ENCODE measurements around the gene ZNF263.
"Not testable (repeated sequence)": the region's sequence is repeated elsewhere in the genome, so short reads cannot be mapped to it uniquely, and the experiment has no call there.

Gene ZNF263

DNA sequence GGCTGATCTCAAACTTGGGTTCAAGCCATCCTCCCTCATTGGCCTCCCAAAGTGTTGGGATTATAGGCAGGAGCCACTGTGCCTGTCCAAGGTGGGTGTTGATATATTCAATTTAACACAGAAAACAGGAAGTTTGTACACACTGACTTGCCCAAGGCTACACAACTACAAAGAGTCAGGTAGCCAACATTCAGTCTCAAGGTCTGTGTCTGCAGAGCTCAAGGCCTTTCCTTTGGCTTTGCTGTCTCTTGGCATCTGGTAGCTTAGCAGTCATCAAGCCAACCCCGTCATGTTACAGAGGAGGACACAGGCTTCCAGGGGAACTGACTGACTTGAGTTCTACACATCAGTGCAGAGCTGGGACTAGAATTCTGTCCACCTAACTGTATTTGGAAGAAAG, 15.0 kb upstream of the ZNF263 start:
- DNase-seq (ENCODE audit: low read depth in 2 of 2): no peak

DNA sequence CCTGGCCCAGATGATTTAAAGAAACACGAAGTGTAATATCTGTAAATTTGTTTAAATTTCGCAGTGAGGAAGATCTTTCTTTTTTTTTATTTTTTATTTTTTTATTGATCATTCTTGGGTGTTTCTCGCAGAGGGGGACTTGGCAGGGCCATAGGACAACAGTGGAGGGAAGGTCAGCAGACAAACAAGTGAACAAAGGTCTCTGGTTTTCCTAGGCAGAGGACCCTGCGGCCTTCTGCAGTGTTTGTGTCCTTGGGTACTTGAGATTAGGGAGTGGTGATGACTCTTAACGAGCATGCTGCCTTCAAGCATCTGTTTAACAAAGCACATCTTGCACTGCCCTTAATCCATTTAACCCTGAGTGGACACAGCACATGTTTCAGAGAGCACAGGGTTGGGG, 12.6 kb upstream of the ZNF263 start:
- DNase-seq (ENCODE audit: low read depth in 2 of 2): not testable (repeated sequence)

DNA sequence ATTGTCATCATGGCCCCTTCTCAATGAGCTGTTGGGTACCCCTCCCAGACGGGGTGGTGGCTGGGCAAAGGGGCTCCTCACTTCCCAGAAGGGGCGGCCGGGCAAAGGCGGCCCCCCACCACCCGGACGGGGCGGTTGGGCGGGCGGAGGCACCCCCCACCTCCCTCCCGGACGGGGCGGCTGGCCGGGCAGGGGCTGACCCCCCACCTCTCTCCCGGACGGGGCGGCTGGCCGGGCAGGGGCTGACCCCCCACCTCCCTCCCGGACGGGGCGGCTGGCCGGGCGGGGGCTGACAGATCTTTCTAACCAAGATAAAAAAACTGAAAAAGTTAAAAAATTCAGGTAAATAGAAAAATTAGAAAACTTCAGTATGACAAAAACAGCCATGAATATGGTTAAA, 12.0 kb upstream of the ZNF263 start:
- not testable (repeated sequence) for DNase-seq (ENCODE audit: low read depth in 2 of 2)

DNA sequence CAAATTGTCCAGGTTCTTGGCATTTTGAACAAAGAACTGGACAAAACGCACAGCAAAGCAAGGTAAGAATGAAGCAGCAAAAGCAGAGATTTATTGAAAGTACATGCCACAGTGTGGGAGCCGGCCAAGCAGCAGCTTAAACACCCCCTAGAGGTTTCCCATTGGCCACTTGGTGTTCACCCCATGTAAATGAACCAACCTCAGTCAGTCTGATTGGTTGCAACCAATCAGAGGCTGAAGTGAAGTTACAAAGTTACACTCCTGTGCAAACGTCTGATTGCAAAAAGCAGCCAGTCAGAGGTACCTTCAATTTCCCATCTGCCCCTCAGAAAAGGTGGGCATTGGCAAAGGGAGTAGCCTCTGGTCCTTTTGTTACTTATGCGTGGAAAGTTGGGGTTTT, 8.8 kb upstream of the ZNF263 start:
- DNase-seq (ENCODE audit: low read depth in 2 of 2): no peak

DNA sequence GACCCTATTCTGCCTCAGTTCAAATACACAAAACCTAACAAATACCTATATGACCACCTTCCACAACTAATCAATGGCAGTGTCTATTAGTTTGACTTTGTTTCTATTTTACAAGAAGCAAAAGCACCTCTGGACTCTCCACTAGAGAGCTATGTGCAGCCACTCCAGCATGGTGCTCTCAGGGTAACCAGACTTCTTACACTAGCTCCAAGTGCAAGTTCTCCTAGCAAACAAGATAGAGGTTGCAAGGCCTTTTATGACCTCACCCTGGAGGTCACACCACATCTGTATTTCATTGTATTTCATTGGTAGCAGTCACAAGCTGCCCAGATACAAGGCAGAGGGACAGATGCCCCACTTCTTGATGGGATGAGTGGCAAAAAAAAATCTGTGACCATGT, 8.3 kb upstream of the ZNF263 start:
- no peak for DNase-seq (ENCODE audit: low read depth in 2 of 2)

DNA sequence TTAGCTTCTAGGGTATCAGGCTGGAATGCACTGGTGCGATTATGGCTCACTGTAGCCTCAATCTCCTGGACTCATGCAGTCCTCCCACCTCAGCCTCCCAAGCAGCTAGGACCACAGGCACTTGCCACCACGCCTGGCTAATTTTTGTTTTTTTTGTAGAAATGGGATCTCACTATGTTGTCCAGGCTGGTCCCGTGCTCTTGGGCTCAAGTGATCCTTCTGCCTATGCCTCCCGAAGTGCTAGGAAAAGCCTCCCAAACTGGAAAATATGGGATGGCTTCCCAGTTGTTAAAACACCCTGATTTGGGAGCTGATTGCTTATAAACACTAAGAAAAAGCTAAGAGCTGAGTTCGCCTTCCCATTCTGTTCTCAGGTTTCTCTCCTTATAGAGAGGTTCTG, 6.6 kb upstream of the ZNF263 start:
- DNase-seq (ENCODE audit: low read depth in 2 of 2): no peak

DNA sequence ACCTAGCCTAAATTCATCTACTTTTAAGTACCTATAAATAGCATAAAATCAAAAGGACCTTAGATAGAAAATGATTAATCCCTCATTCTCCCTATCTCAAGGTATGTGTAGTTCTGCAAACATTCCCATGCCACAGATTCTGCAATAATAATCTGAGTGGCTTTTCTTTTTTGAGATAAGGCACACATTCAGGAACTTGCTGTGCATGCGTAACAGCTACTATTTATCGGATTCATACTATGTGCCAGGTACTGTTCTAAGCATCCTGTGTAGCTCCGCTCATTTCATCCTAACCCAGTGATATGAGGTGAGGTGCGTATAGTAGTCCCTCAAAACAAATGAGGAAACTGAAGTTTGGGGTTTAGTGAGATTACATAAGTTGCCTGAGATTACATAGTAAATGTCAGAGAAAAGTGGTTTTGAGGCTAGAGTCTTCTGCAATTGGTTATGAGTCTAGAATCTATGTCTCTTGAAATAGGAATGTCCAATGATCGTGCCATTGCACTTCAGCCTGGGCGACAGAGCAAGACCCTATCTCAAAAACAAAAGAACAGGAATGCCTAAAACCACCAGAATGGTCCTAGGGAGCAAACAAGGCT, 2.0 kb upstream of the ZNF263 start:
- no peak for DNase-seq (ENCODE audit: low read depth in 2 of 2)

DNA sequence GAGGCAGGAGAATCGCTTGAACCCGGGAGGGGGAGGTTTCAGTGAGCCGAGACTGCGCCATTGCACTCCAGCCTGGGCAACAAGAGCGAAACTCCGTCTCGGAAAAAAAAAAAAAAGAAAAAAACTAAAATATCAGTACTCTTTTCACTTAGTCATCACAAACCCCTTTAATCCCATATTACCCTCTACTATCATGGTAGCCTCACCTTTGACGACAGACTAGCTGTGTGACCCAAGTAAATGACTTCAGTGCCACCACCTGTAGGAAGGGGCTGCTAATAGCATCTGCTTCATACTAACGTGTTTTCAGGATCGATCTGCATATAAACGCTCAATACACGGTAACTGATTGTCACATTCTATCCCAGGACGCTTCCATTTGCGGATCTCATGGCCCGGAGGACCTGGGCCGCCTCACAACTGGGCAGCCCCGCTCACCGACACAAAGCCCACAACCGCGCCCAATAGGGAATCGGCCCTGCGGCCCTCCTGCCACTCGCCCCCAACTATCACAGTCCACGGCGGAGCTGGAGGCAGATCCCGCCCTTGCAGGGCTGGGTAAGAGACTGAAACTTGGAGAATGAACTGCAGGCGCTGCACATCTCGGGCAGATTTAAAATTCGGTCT, 1.1 kb upstream of the ZNF263 start:
- DNase-seq (ENCODE audit: low read depth in 2 of 2): no peak

DNA sequence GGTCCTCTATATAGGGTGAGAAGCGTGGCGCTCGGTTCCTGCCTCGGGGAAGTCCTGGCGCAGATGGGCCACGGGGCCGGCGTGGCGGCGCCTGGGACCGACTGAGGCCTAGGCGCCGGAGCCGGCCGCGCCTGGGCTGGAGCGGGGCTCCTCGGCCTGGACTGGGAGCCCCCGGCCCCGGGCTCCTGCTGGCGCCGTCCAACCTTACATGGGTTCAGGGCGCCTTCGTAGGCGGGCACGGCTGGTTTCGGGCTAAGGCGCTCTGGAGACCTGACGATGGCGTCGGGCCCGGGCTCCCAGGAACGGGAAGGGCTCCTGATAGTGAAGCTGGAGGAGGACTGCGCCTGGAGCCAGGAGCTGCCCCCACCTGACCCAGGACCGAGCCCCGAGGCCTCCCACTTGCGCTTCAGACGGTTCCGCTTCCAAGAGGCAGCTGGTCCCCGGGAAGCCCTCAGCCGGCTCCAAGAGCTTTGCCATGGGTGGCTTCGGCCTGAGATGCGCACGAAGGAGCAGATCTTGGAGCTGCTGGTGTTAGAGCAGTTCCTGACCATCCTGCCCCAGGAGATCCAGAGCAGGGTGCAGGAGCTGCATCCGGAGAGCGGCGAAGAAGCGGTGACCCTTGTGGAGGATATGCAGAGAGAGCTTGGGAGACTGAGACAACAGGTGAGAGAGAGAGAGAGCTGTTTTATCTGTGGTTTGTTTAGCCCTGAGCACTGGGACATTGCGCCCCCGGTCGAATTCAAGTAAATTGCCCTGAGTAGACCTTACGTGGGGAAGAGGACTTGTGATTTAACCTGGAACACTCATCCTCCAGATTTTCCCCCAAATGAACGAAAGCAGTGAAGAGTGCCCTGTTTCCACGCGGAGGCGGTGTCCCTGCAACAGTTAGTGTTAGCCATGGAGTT, 504 bp downstream of the ZNF263 start:
- DNase-seq (ENCODE audit: low read depth in 2 of 2): no peak

DNA sequence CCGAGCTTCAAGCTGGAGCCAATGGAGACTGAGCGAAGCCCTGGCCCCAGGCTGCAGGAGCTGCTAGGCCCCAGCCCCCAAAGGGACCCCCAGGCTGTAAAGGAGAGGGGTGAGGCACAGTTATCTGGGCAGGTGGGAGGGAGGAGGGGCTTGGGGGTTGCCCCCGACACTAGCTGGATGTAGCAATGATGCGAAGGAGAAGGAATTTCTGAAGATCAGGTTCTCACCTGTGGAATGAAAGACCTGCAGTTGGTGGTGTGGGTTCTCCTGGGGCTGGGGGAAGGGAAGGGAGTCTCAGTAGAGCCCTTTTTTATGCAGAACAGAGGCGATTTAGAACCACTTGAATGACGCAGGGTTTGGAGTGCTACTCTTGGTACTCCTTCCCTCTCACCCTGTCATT, 1.8 kb downstream of the ZNF263 start:
- no peak for DNase-seq (ENCODE audit: low read depth in 2 of 2)

DNA sequence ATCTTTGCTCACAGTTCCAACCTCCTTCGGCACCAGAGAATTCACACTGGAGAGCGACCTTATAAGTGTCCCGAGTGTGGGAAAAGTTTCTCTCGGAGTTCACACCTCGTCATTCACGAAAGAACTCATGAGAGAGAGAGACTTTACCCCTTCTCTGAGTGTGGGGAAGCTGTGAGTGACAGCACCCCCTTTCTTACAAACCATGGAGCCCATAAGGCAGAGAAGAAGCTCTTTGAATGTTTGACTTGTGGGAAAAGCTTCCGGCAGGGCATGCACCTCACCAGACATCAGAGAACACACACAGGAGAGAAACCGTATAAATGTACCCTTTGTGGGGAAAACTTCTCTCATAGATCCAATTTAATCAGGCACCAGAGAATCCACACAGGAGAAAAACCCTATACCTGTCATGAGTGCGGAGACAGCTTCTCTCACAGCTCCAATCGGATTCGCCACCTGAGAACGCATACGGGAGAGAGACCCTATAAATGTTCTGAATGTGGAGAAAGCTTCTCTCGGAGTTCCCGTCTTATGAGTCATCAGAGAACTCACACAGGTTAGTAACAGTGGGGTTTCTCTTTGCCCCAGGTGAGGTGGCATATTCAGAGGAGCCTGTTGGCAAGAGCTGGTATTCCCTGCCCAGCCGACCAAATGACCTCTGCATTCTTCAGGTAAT, 6.8 kb downstream of the ZNF263 start:
- no peak for DNase-seq (ENCODE audit: low read depth in 2 of 2)

DNA sequence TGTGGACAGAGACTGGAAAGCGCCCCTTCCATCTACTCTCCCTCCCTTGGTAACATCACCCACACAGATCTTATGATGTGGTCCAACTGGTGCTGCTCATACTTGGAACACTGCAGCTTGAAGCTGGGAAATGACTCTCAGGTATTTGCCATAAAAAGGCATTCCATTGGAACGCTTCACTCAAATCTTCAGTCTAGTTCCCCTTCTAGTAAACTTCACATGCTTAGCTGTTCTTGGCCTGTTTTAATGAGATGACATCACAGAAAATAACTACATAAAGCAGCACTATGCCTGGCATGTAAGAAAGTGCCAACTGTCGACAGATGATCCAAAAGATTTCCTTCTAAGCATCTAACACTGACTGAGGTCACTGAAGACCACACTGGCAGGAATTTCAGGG, 9.3 kb downstream of the ZNF263 start:
- no peak for DNase-seq (ENCODE audit: low read depth in 2 of 2)

DNA sequence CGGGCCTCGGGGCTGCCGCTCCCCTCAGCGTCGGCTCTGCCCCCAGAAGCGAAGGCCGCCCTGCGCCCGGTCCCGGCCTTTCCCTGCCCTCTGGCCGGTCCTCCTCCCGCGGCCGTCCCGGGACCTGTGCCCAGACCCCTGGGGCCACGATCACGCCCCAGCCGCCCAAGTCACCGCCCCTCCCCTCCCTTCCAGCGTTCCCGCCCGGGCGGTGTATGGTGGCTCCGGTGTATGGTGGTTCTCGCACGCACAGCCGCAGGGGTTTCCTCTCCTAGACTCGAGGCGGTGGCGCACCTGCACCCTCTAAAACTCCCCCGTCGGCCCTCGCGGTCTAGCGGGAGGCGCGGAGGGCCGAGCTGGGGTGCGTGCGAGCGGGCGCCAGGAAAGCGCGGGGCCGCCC, 11.9 kb downstream of the ZNF263 start:
- no peak for DNase-seq (ENCODE audit: low read depth in 2 of 2)

DNA sequence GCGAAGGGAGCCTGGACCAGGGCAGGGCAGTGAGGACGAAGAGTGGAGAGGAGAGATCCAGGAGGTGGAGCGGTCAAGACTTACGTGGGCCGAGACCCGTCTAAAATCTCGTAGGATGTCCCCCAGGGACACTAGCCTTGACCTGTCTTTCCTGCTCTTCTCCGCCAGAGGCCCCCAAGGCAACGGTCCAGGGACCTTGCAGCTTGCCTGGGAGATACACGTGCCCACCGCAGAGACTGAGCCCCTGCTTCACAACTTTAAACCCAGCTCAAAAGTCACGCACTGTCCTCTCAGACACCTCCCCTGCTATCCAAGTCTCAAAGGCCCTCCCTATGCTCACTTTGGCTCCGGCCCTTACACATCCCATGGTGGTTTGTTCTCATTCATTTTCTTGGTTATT, 12.5 kb downstream of the ZNF263 start:
- no peak for DNase-seq (ENCODE audit: low read depth in 2 of 2)

DNA sequence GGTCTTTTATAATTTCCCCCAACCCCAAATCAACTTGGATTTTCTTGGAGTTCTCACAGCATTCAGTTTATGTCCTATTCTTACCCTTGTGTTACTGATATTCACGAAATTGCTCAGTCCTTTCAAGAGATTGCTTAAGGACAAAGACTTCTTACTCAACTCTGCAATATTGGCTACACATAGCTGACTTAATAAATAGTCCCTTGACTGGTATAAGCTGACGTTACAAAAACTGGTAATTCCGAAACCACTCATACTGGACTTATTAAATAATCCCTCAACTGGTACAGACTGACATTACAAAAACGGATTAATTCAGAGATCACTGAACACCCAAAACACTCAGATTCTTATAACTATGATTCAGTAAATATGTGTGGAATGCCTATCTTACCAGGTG, 21.1 kb downstream of the ZNF263 start:
- DNase-seq (ENCODE audit: low read depth in 2 of 2): no peak

DNA sequence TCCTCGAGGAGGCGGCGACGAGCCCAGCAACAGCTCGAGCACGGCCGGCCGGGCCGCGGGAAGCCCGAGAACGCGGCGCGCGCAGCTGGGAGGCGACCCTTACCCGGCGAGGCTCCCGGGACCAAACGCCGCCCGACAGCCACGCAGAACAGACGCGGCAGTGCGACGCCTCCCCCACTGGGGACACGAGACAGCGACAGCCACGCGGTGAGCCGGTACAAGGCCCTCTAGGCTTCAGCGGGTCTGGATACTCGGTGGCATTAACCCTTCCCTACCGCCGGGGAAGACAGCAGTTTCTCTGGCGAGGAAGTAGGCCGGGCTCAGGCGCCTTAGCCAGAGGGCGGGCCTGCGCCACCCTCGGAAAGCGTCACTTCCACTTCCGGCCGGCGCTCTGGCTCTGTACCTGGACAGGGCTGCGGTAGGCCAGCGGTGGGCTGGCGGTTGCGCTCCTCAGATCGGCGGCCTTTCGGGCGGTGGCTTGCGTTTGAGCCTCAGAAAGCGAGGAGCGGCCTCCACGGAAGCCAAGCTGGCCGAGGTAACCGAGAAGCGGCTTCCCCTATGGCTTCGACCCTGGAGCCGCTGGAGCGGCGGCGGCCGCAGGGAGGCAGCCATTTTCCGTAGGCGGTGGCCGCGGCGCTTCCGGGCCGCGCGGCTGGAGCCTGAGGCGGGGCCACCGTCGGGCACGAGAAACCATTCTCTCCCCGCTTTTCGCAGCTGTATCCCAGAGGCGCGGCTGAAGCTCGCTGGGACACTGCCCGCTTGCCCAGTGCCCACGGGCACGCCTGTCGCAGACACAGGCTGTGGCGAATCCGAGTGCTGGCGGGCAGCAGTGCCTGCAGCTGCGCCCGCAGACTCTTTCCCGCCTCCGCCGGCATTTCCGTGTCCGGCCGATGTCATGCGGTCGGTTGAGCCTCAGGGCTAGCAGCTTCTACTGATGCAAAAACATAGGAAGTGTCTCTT, 22.1 kb downstream of the ZNF263 start, which contains the start of the genes TIGD7 and ZNF75A:
Gene TIGD7 (minus strand): TSS at position 322 of the 960 bp plus-strand sequence. CDS start 4,816 bp downstream, outside the sequence.
Gene ZNF75A (plus strand): TSS at position 389 of the 960 bp plus-strand sequence. CDS start 2,932 bp downstream, outside the sequence.
- DNase-seq (ENCODE audit: low read depth in 2 of 2): peak; percentile 56 to 66

DNA sequence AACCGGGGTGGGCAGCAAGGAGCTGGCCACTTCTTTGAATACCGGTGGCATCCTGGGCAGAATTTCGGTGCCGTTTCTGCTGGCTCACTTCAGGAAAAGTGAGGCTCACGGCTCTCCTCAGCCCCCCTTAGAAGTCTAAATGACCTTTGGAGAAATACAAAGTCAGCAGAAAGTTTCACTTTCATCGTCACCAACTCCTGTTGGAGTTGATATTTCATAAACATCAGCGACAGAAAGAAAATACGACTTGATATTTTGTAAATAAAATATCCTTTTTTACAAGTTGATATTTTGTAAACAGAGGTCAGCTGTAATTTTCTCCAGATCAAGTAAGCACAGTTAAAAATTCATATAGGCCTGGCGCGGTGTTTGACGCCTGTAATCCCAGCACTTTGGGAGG, 22.8 kb downstream of the ZNF263 start:
- no peak for DNase-seq (ENCODE audit: low read depth in 2 of 2)

DNA sequence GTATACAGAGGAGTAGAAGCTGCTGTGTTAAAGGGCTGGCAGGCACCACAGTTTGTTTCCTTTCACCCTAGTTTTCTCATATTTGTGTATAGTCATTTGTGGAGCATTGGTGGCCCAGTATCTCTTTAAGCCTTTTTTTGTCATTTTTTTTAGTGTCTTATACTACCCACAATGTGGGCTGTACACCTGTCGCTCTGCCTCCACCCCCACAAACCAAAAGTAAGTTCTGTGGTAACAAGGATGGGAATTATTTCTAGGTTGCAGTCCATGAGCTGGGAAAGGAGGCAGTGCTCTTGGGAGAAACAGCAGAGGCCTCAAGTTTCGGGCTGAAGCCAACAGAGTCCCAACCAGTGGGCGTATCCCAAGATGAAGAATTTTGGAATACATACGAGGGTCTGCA, 28.2 kb downstream of the ZNF263 start:
- DNase-seq (ENCODE audit: low read depth in 2 of 2): no peak

DNA sequence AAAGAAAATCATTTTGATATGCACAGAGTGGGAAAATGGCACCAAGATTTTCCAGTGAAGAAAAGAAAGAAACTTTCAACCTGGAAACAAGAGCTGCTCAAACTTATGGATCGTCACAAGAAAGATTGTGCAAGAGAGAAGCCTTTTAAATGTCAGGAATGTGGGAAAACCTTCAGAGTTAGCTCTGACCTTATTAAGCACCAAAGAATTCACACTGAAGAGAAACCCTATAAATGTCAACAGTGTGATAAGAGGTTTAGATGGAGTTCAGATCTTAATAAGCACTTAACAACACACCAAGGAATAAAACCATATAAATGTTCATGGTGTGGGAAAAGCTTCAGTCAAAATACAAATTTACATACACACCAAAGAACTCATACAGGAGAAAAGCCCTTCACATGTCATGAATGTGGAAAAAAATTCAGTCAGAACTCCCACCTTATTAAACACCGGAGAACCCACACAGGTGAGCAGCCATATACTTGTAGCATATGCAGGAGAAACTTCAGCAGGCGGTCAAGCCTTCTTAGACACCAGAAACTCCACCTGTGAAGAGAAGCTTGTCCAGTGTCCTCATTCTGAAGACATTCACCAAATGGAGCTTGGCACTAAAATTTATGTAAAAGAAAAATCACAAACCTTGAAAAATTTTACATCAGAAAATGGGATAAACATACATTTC, 34.2 kb downstream of the ZNF263 start:
- DNase-seq (ENCODE audit: low read depth in 2 of 2): no peak

DNA sequence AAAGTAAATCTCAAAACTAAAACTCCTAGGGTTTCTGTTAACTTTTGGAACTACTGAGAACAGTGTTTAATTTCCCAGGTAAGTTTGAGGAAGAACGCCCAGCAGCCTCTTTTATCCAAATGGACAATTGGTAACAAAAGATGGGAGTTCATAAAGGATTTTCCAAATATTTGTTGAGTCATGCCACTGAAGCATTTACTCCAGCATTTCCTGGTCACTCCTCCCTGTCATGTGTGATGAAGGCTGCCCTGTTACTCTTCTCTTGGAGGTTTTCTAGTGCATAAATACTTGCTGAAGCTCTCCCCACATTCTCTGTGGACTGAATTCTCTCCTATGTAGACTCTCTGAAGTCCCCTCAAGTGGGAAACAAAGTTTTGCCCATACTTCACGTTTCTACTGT, 38.5 kb downstream of the ZNF263 start:
- no peak for DNase-seq (ENCODE audit: low read depth in 2 of 2)

All from stimulated activated CD8-positive, alpha-beta memory T cell treated with anti-CD3 and anti-CD28 coated beads, Interleukin-2, amount 100 ng/mL, for 1 hour (primary cell).